ENCODE measurements around the gene NAPA. TPM values are rescaled to one million over a fixed set of nuclear protein-coding genes. Genes with fewer than 3 reads are reported as not detected.

Gene NAPA
- total and polyA plus RNA-seq, 3 donors from 2014 or later, result 194 to 257 (median 227) TPM

DNA sequence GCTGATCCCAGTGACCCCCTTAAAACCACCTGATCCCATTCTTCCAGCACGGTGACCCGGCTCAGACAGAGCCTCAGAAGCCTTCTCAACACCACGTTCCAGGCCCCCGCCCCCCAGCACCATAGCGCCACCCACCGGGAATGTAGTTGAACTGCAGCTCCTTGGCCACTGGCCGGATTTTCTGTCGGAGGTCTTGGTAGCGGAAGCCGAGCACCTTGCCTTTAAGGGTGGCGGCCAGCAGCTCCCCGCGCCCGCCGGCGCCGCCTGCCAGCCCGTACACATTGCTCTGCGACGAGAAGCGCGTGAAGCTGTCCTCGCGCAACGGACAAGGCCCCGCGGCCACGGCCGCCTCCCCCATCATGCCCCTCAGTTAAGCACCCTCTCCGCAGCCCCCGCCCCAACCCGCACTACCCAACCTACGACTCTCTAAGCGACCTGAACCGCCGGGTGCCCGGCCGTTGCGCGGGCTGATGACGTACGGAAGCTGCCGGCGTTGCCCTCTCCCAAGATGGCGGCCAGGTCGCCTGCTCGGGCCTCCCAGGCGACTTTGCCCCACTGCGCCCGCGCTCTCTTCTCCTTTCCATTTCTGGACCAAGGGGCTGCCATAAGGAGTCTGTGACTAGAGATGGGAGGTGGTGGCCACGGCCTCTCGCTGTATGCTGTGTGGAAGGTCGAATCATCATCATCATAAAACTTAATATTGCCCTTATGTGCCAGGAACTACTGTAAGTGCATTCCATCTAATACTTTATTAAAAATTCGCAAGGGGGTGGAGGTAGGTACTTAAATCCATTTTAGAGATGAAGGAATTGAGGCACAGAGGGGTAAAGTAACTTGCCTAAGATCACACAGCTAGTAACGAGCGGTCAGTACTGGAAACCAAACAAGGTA, 30.8 kb downstream of the NAPA start, which contains the start of gene KPTN:
KPTN (minus strand) TSS at position 420 of the 891 bp plus-strand sequence; CDS start at position 361, 59 bp downstream.
- Histone ChIP-seq H3K27ac (peak within 1 kb of the TSS; percentile 91 to 97), H3K4me1 (peaks cover 6% of the 10 kb centered on the region), H3K36me3 (ENCODE audit: low read depth, missing control alignments) (no peaks in the 10 kb centered on the region), H3K27me3 (no peaks in the 10 kb centered on the region), H3K9me3 (no peaks in the 10 kb centered on the region), H3K4me3 (peak within 1 kb of the TSS; percentile 57 to 87)
- peak; percentile 91 for DNase-seq
- TF ChIP-seq, protein P1, sequence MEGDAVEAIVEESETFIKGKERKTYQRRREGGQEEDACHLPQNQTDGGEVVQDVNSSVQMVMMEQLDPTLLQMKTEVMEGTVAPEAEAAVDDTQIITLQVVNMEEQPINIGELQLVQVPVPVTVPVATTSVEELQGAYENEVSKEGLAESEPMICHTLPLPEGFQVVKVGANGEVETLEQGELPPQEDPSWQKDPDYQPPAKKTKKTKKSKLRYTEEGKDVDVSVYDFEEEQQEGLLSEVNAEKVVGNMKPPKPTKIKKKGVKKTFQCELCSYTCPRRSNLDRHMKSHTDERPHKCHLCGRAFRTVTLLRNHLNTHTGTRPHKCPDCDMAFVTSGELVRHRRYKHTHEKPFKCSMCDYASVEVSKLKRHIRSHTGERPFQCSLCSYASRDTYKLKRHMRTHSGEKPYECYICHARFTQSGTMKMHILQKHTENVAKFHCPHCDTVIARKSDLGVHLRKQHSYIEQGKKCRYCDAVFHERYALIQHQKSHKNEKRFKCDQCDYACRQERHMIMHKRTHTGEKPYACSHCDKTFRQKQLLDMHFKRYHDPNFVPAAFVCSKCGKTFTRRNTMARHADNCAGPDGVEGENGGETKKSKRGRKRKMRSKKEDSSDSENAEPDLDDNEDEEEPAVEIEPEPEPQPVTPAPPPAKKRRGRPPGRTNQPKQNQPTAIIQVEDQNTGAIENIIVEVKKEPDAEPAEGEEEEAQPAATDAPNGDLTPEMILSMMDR (IDR thresholded peaks at IDR 0.05), result peak; percentile 83 to 94 (median 86)
- no peak for TF ChIP-seq POLR2A (IDR thresholded peaks at IDR 0.05)
- intact Hi-C loops (cut with DNase I; ENCODE audit: low total_unique reads), result no loop called here
- WGBS, 2 donors, result 1 to 3% methylated on average over 16 to 52 of the region's 57 CpGs

DNA sequence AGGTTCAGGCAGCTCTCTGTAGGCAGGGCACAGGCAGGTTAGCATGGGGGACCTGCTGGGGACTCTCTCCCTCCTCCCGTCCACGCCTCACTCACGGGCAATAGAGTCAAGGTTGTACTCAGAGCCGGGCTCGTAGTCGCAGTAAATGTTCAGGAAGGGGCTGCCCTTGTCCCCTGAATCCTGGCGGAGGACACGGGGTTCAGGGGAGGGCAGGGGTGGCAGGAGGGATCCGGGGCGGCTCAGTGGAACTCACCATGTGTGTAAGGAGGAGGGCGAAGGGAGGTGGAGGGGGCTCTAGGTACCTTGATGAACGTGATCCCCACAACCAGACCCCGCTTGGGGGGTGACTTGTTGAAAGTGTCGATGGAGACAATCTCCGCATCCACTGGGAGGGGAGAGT, 31.7 kb downstream of the NAPA start:
- WGBS, 2 donors, result 42 to 82% methylated on average over 15 of the region's 15 CpGs

DNA sequence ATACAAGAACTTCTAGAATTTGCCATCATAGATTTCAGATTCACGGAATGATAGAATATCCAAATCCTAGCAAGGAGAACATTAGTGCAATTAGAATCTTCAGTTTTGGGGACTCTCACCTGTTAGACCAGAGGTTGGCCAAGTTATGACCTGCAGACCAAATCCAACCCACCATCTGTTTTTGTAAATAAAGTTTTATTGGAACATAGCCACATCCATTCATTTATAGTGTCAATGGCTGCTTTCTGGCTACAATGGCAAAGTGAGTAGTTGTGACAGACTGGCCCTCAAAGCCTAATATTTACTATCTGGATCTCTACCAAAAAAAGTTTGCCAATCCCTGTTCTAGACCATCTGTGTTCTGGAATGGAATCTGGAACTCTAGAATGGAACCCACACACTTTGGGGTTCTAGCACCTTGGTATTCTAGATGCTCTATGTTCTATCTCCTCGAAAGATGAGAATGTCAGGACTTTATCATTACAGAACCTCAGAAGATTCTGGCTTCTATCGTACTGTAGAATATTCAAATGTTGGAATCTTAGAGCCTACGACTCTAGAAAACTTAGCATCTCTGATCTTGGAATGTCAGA, 33.3 kb downstream of the NAPA start:
- intact Hi-C loops (cut with DNase I; ENCODE audit: low total_unique reads), result no loop called here
- TF ChIP-seq, protein P1 (IDR thresholded peaks at IDR 0.05), result no peak
- TF ChIP-seq POLR2A (IDR thresholded peaks at IDR 0.05), result no peak
- 97 to 99% methylated on average over 4 of the region's 4 CpGs for WGBS, 2 donors
- no peak for DNase-seq
- peaks cover 6% of the 10 kb centered on the region for H3K4me1 ChIP-seq
- no peak overlapping the region for H3K27ac ChIP-seq
- H3K27me3 ChIP-seq, result no peaks in the 10 kb centered on the region
- H3K36me3 ChIP-seq (ENCODE audit: low read depth, missing control alignments), result no peaks in the 10 kb centered on the region
- H3K9me3 ChIP-seq, result no peaks in the 10 kb centered on the region
- H3K4me3 ChIP-seq, result no peak overlapping the region

More for the DNA sequence above, 31.7 kb downstream of the NAPA start:
- no peak for DNase-seq
- intact Hi-C loops (cut with DNase I; ENCODE audit: low total_unique reads), result no loop called here
- no peaks in the 10 kb centered on the region for H3K36me3 ChIP-seq (ENCODE audit: low read depth, missing control alignments)
- H3K4me3 ChIP-seq, result no peak overlapping the region
- no peak for TF ChIP-seq POLR2A (IDR thresholded peaks at IDR 0.05)
- TF ChIP-seq, protein P1 (IDR thresholded peaks at IDR 0.05), result no peak
- peaks cover 6% of the 10 kb centered on the region for H3K4me1 ChIP-seq
- H3K9me3 ChIP-seq, result no peaks in the 10 kb centered on the region
- no peak overlapping the region for H3K27ac ChIP-seq
- H3K27me3 ChIP-seq, result no peaks in the 10 kb centered on the region

DNA sequence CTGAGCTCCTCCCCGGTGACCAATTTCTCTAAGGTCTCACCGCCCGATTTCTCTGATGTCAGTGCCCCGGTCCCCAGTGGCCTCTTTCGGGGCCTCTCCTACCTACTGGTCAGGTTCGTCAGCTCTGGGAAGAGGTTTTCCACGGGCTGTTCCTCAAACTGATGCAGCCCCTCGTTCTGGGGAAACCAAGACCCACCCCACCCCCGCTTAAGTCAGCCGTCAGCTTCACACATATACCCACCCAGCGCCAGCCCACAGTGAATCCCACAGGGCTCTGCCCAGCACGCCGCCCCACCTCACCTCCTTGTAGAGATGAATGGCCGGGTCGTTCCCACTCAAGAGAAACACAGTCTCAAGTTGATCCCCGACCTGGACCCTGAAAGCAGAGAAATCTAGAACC, 34.2 kb downstream of the NAPA start:
- Histone ChIP-seq H3K4me1 (peaks cover 6% of the 10 kb centered on the region), H3K4me3 (no peak overlapping the region), H3K36me3 (ENCODE audit: low read depth, missing control alignments) (no peaks in the 10 kb centered on the region), H3K27ac (no peak overlapping the region), H3K27me3 (no peaks in the 10 kb centered on the region), H3K9me3 (no peaks in the 10 kb centered on the region)
- intact Hi-C loops (cut with DNase I; ENCODE audit: low total_unique reads), result no loop called here
- no peak for DNase-seq
- 68 to 70% methylated on average over 15 to 16 of the region's 16 CpGs for WGBS, 2 donors
- no peak for TF ChIP-seq POLR2A (IDR thresholded peaks at IDR 0.05)

All from testis (tissue), 3 donors.